Measurements from ENCODE around the gene WDFY4. TPM values are rescaled to one million over a fixed set of nuclear protein-coding genes. Genes with fewer than 3 reads are reported as not detected.

WDFY4 gene
- total RNA-seq, 4 donors from 2014 or later = 5.0 to 16.5 (median 8.8) TPM

DNA sequence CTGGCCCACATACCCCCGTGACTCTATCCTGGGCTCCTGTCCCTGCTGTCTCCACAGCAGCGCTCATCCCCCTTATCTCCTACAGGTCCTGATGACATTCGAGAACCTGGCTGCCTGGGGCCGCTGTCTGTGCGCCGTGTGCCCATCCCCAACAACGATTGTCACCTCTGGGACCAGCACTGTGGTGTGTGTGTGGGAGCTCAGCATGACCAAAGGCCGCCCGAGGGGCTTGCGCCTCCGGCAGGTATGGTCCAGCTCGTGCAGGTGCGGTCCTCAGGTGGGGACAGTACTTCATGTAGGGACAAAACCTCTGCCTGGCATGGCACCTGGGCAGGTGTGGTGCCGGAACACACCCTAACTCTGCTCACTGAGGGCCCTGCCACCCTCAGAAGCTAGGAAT, 285.4 kb downstream of the WDFY4 start:
- H3K9me3 ChIP-seq = peaks cover 0 to 3% (median 0%) of the 10 kb centered on the region in 4 donors
- 92% methylated on average over 7 to 12 of the region's 14 CpGs for WGBS, 2 donors
- H3K4me3 ChIP-seq = no peak overlapping the region
- no peaks in the 10 kb centered on the region for H3K4me1 ChIP-seq
- H3K27ac ChIP-seq = no peak overlapping the region
- no peaks in the 10 kb centered on the region for H3K27me3 ChIP-seq
- H3K36me3 ChIP-seq = no peaks in the 10 kb centered on the region
- TF ChIP-seq, protein P1, sequence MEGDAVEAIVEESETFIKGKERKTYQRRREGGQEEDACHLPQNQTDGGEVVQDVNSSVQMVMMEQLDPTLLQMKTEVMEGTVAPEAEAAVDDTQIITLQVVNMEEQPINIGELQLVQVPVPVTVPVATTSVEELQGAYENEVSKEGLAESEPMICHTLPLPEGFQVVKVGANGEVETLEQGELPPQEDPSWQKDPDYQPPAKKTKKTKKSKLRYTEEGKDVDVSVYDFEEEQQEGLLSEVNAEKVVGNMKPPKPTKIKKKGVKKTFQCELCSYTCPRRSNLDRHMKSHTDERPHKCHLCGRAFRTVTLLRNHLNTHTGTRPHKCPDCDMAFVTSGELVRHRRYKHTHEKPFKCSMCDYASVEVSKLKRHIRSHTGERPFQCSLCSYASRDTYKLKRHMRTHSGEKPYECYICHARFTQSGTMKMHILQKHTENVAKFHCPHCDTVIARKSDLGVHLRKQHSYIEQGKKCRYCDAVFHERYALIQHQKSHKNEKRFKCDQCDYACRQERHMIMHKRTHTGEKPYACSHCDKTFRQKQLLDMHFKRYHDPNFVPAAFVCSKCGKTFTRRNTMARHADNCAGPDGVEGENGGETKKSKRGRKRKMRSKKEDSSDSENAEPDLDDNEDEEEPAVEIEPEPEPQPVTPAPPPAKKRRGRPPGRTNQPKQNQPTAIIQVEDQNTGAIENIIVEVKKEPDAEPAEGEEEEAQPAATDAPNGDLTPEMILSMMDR (IDR thresholded peaks at IDR 0.05) = no peak
- no peak for TF ChIP-seq POLR2A (IDR thresholded peaks at IDR 0.05)
- no peak for TF ChIP-seq EP300 (IDR thresholded peaks at IDR 0.05)
- no peak for DNase-seq (ENCODE audit: low spot score in 2 of 2)

DNA sequence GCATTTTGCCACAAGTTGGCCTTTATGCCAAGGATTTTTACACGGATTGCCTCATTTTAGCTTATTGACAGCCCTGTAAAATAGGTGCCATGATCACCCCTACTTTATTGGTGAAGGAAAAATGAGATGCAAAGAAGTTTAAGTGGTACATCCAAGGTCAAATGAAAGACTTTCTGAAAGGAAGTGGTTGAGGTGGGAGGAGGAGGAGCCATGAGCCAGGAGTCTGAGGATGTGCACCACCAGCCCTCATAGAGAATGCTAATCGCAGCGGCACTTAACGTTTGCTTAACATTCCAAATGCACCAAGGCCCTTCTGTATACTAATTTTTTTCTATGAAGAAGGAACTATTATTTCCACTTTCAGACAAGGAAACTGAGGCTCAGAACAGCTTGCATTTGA, 286.0 kb downstream of the WDFY4 start:
- Histone ChIP-seq H3K27me3 (no peaks in the 10 kb centered on the region), H3K9me3 (peaks cover 0 to 3% (median 0%) of the 10 kb centered on the region in 4 donors), H3K4me1 (no peaks in the 10 kb centered on the region), H3K27ac (no peak overlapping the region), H3K4me3 (no peak overlapping the region), H3K36me3 (no peaks in the 10 kb centered on the region)
- 84 to 93% methylated on average over 4 of the region's 4 CpGs for WGBS, 2 donors
- no peak for DNase-seq (ENCODE audit: low spot score in 2 of 2)
- TF ChIP-seq, protein P1 (IDR thresholded peaks at IDR 0.05) = no peak
- no peak for TF ChIP-seq EP300 (IDR thresholded peaks at IDR 0.05)
- TF ChIP-seq POLR2A (IDR thresholded peaks at IDR 0.05) = no peak

DNA sequence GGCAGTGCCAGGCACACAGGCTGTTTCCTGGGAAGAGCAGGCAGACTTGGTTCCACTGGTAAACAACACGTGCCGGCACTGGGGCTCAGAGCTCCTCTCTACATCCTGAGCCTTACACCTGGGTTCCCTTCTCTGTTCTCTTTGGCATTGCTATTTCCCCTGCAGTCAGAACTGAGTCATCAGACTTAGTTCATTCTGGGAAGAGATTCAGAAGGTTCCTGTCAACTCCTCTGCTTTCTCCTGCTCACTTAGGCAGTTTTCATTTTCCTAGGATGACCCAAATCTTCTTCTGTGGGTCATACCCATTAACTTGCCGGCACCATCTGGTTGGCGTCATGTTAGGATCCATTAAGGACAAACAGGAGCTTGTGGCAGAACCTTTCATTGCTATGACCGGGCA, 288.4 kb downstream of the WDFY4 start:
- Histone ChIP-seq H3K36me3 (no peaks in the 10 kb centered on the region), H3K9me3 (peaks cover 0 to 3% (median 0%) of the 10 kb centered on the region in 4 donors), H3K27me3 (no peaks in the 10 kb centered on the region), H3K4me3 (no peak overlapping the region), H3K27ac (no peak overlapping the region), H3K4me1 (no peaks in the 10 kb centered on the region)
- no peak for DNase-seq (ENCODE audit: low spot score in 2 of 2)
- TF ChIP-seq, protein P1 (IDR thresholded peaks at IDR 0.05) = no peak
- no peak for TF ChIP-seq EP300 (IDR thresholded peaks at IDR 0.05)
- no peak for TF ChIP-seq POLR2A (IDR thresholded peaks at IDR 0.05)
- WGBS, 2 donors = 81 to 82% methylated on average over 5 of the region's 5 CpGs

DNA sequence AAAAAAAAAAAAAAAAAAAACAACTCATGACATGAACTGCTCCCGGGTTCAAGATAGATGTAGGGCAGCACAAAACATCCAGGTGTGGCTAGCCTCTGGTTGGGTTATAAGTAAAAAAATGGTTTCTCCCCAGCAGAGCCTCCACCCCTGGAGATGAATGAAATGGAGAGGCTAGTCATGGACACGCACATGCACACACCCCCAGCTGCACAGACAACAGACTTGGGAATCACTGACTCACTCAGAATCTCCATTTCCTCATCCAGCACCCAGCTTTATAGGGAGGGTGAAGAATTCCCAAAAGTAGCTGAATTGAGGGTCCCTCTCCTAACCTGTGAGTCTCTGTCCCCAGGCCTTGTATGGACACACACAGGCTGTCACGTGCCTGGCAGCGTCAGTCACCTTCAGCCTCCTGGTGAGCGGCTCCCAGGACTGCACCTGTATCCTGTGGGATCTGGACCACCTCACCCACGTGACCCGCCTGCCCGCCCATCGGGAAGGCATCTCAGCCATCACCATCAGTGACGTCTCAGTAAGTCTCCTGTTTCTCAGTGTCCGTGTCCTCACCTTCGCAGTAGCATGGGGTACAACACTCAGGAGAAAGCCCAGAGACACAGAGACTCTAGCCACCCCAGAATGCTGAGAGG, 290.0 kb downstream of the WDFY4 start:
- H3K27me3 ChIP-seq = no peaks in the 10 kb centered on the region
- H3K27ac ChIP-seq = no peak overlapping the region
- WGBS, 2 donors = 94% methylated on average over 12 of the region's 12 CpGs
- no peaks in the 10 kb centered on the region for H3K4me1 ChIP-seq
- DNase-seq (ENCODE audit: low spot score in 2 of 2) = no peak
- TF ChIP-seq POLR2A (IDR thresholded peaks at IDR 0.05) (no peak), EP300 (IDR thresholded peaks at IDR 0.05) (no peak)
- TF ChIP-seq, protein P1 (IDR thresholded peaks at IDR 0.05) = no peak
- peaks cover 0 to 3% (median 0%) of the 10 kb centered on the region in 4 donors for H3K9me3 ChIP-seq
- no peaks in the 10 kb centered on the region for H3K36me3 ChIP-seq
- H3K4me3 ChIP-seq = no peak overlapping the region

DNA sequence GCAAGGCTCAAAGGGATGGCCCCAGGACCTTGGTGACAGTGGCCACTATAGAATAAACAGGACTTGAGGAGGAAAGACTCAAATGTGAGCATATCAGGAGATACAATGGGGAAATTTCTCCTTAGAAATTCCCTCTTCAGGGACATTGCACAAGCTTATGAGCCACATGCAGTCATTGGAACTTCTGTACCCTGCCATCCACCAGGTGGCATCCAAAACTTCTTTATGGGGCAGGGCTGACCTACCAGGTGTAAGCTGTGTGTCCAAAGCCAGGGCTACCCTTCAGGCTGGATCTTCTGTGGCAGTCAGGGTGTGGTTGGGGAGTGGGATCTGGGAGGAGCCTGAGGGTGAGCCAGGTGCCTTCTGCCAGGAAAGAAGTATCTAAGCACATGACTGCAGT, 291.5 kb downstream of the WDFY4 start:
- Histone ChIP-seq H3K27ac (no peak overlapping the region), H3K36me3 (no peaks in the 10 kb centered on the region), H3K9me3 (peaks cover 0 to 3% (median 0%) of the 10 kb centered on the region in 4 donors), H3K4me3 (no peak overlapping the region), H3K4me1 (peaks cover 0 to under 1% (median 0%) of the 10 kb centered on the region in 4 donors), H3K27me3 (no peaks in the 10 kb centered on the region)
- no peak for TF ChIP-seq POLR2A (IDR thresholded peaks at IDR 0.05)
- TF ChIP-seq, protein P1 (IDR thresholded peaks at IDR 0.05) = no peak
- no peak for TF ChIP-seq EP300 (IDR thresholded peaks at IDR 0.05)
- no peak for DNase-seq (ENCODE audit: low spot score in 2 of 2)
